ENCODE measurements around the gene ZNG1B. TPM values are rescaled to one million over a fixed set of nuclear protein-coding genes. Genes with fewer than 3 reads are reported as not detected.
"Not testable (repeated sequence)": the region's sequence is repeated elsewhere in the genome, so short reads cannot be mapped to it uniquely, and the experiment has no call there.

ZNG1B gene
- total and polyA plus RNA-seq, 9 of the 15 experiments (the other 6 are each of a cell fraction or from before 2014, with no cell fraction given) = 37.4 to 108 (median 45.0) TPM

- TF ChIP-seq ATF3 (IDR thresholded peaks at IDR 0.05) = peak; percentile 66; the same call in 1 of the 2 replicates
- TF ChIP-seq ATF3 (CRISPR knock-in tag; conservative IDR thresholded peaks at IDR 0.05) = not testable (repeated sequence)
- peak; percentile 27 to 33; a peak in 2 of 4 replicates for TF ChIP-seq MNT (conservative IDR thresholded peaks at IDR 0.05)
- TF ChIP-seq PHF8 (IDR thresholded peaks at IDR 0.05; ENCODE audit: borderline replicate concordance, low read length) = peak; percentile 28; the same call in 1 of the 2 replicates
- TF ChIP-seq SRF (CRISPR knock-in tag; IDR thresholded peaks at IDR 0.05) = peak in 1 of 2 experiments; percentile 39; a peak in 1 of 4 replicates
- TF ChIP-seq RBFOX2 (IDR thresholded peaks at IDR 0.05; ENCODE audit: low read depth, low read length) = peak; percentile 60
Observed at GRCh38 chr2:113437508-113438465, at the start of gene ZNG1B (continued).
